HFFc6 (cell line): Measurements from ENCODE around the gene AKAP6. TPM values are rescaled to one million over a fixed set of nuclear protein-coding genes. Genes with fewer than 3 reads are reported as not detected.

Experiments used
- DNase-seq: peaks from one replicate; pipeline ENCODE4 v3.0.0-alpha.2; 2018
- H3K27ac Mint-ChIP-seq: 2 replicates; pipeline ENCODE4 v1.8.0; 2020; ENCODE audit warnings: mild to moderate bottlenecking, mixed read lengths
- H3K27me3 Mint-ChIP-seq: 2 replicates; pipeline ENCODE4 v1.8.0; 2021; ENCODE audit warnings: mild to moderate bottlenecking, moderate library complexity, mixed read lengths; ENCODE audit not compliant: insufficient read depth
- H3K36me3 Mint-ChIP-seq: 2 replicates; pipeline ENCODE4 v1.8.0; 2021; ENCODE audit warnings: low read depth, mixed read lengths
- H3K4me1 Mint-ChIP-seq: 2 replicates; pipeline ENCODE4 v1.8.0; 2020; ENCODE audit warnings: low read depth, mixed read lengths
- H3K4me3 Mint-ChIP-seq: 2 replicates; pipeline ENCODE4 v1.8.0; 2020; ENCODE audit warnings: mild to moderate bottlenecking, moderate library complexity, mixed read lengths
- H3K9me3 Mint-ChIP-seq: 2 replicates; pipeline ENCODE4 v1.8.0; 2020; ENCODE audit warnings: mild to moderate bottlenecking, mixed read lengths
- total RNA-seq, 6 experiments: library from RNA; stranded (reverse); fragmentation: NEBNext Ultra II Directional; extraction: Animal tissue kit (Norgen Biotek cat#: 25700); gene quantifications; 2 replicates in 1 of 6; 3 replicates in 5 of 6; pipeline ENCODE4 v1.2.3, GENCODE V29; 2021
- TF ChIP-seq, protein P1 (sequence below): fragments of 200-600 bp; sonication (generic); IDR thresholded peaks from 2 replicates; pipeline ENCODE4 v1.5.0; 2021; ENCODE audit warnings: antibody characterized with exemption, mild to moderate bottlenecking

AKAP6 gene
- total RNA-seq, 6 experiments from 2014 or later, result 6.1 to 9.8 (median 6.5) TPM

DNA sequence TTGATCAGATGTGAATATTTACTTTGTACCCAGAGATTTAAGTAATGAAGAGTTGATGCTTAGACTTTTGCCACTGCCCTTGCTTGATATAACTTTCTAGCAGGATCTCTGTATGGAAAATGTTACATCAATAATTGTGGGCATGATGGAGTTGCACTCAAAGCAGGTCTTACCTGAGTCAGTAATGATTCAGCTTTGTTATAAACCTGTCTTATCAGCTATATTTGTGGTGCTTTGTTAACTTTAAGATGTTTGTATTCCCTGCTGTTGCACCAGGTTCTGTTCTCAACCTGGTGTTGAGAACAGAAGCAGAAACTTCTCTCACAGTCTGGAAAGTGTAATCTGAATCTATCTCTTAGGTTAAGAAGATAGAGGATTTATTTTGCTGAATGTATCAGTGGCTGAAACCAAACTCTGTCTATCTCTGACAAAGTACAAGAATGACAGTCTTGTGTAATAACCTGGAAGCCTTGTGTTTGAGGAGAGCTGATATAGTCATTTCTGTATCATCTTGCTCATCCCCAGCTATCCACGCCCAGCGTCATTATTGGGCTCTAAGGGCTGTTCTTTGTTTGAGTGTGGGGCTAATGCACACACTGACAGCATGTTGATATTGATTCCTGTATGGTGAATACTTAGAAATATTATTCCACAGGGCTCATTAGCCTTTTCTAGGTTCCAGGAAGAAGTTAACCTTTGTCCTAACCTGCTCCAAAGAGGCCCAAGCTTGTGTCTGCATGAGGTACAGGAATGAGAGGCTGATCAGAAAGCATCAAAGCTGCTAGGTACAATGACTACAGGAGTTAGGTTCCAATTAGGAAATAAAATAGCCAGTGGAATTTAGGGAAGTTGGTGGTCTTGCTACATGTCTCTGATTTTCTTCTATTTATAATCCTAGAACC is 3.6 kb downstream of the AKAP6 start:
- Mint-ChIP-seq H3K36me3 (no peaks in the 10 kb centered on the region), H3K27ac (no peak overlapping the region), H3K27me3 (no peaks in the 10 kb centered on the region), H3K4me1 (no peaks in the 10 kb centered on the region), H3K4me3 (no peak overlapping the region), H3K9me3 (no peaks in the 10 kb centered on the region)
- TF ChIP-seq, protein P1, sequence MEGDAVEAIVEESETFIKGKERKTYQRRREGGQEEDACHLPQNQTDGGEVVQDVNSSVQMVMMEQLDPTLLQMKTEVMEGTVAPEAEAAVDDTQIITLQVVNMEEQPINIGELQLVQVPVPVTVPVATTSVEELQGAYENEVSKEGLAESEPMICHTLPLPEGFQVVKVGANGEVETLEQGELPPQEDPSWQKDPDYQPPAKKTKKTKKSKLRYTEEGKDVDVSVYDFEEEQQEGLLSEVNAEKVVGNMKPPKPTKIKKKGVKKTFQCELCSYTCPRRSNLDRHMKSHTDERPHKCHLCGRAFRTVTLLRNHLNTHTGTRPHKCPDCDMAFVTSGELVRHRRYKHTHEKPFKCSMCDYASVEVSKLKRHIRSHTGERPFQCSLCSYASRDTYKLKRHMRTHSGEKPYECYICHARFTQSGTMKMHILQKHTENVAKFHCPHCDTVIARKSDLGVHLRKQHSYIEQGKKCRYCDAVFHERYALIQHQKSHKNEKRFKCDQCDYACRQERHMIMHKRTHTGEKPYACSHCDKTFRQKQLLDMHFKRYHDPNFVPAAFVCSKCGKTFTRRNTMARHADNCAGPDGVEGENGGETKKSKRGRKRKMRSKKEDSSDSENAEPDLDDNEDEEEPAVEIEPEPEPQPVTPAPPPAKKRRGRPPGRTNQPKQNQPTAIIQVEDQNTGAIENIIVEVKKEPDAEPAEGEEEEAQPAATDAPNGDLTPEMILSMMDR, result no peak
- DNase-seq, result no peak

DNA sequence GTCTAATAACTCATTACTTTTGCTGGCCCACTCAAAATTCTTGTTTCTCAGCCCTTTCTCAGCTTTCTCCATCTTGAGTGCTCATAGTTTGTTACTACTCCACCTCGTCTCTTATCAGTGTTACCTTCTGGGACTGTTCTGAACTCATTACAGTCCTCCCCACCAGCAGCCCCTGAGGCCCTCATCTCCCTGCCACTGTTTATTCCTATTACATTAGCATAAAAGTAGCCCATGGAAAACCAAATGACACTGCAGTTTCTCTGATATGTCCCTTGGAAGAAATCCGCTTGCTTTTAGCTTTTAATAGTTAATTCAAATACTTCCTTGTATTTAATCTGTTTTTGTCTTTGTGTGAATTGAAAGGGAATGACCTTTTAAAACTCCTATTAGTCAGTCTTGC is 7.6 kb downstream of the AKAP6 start:
- DNase-seq, result no peak
- TF ChIP-seq, protein P1, result no peak
- no peak overlapping the region for H3K4me3 Mint-ChIP-seq
- H3K27me3 Mint-ChIP-seq, result no peaks in the 10 kb centered on the region
- H3K9me3 Mint-ChIP-seq, result no peaks in the 10 kb centered on the region
- H3K4me1 Mint-ChIP-seq, result no peaks in the 10 kb centered on the region; the same call in 1 of the 2 replicates
- no peak overlapping the region for H3K27ac Mint-ChIP-seq
- H3K36me3 Mint-ChIP-seq, result no peaks in the 10 kb centered on the region

DNA sequence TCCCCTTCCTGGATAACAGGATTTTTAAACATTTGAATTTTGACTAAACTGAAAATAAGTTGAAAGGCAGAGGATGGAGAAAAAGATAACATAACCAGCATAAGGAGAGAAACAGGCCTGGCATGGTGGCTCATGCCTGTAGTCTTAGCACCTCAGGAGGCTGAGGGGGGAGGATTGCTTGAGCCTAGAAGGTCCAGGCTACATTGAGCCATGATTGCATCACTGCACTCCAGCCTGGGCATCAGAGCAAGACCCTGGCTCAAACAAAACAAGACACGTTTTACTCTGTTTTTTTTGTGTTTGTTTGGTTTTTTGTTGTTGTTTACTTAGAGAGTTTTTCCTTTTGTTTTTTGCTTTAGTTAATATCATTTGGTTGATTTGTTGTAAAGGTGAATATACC is 8.7 kb downstream of the AKAP6 start:
- no peak for DNase-seq
- H3K4me3 Mint-ChIP-seq, result no peak overlapping the region
- peaks cover 11% of the 10 kb centered on the region for H3K4me1 Mint-ChIP-seq
- H3K9me3 Mint-ChIP-seq, result no peaks in the 10 kb centered on the region
- TF ChIP-seq, protein P1, result no peak
- H3K27me3 Mint-ChIP-seq, result no peaks in the 10 kb centered on the region
- H3K27ac Mint-ChIP-seq, result no peak overlapping the region
- no peaks in the 10 kb centered on the region for H3K36me3 Mint-ChIP-seq

DNA sequence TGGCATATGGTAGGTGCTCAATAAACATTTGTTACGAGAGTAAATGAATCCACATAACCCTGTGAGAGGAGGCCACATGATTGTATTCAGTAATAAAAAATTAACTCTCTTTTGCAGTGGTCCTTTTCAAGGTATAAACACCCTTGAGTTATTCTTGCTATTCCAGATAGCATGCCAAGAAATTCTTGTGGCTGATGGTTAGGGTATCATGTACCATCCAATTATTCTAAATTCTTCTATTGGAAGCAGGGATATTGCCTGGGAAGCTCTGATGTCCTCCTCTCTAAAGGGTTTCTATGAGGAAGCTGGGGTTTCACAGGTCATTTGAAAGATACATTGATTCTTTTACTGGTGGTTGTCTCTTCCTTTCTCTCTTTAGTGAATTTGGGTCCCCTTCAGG is 10.1 kb downstream of the AKAP6 start:
- Mint-ChIP-seq H3K4me1 (peaks cover 19% of the 10 kb centered on the region), H3K4me3 (no peak overlapping the region), H3K27me3 (no peaks in the 10 kb centered on the region), H3K27ac (no peak overlapping the region), H3K36me3 (peaks cover 5% of the 10 kb centered on the region; the same call in 1 of the 2 replicates), H3K9me3 (no peaks in the 10 kb centered on the region)
- TF ChIP-seq, protein P1, result no peak
- DNase-seq, result no peak

DNA sequence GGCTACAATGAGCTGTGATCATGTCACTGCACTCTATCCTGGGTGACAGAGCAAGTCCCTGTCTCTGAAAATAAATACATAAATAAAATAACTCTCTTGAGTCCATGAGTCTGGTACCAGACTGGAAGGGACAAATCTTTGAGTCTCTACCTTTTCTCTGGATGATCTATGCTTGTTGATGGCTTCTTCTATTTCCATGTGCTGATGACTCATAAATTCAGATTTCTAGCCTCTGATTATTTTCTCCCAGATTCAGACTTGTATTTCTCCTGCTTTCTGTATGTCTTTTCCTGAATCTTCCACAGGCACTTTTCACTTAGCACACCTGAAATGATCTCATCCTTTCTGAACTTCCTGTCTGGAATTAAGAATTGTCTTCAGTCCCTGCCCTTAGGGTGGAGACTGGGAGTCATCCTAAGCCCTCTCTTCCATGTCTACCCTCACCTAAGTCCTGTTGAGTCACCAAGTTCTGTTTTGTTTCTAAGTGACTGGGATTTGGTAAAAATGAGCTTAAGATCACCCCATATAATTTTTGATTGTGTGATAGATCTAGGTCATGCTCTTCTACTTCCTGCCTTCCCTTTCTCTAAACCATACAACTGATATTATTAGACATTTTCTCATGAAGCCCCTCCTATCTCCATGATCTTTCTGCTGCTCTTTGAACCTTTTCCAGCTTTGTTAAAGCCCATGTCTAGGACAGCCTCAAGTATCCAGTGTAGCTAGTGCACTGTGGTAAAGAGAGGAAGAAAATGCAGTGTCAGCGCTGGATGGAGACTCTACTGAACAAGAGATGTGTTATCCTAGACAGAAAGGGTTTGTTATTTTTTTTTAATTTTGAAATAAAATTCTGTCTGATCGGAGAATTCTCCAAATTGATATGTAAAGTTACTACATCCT is 13.1 kb downstream of the AKAP6 start:
- H3K27ac Mint-ChIP-seq, result no peak overlapping the region
- H3K9me3 Mint-ChIP-seq, result no peaks in the 10 kb centered on the region
- peaks cover 6% of the 10 kb centered on the region; the same call in 1 of the 2 replicates for H3K36me3 Mint-ChIP-seq
- no peak for DNase-seq
- H3K4me1 Mint-ChIP-seq, result peaks cover 28% of the 10 kb centered on the region
- TF ChIP-seq, protein P1, result no peak
- H3K4me3 Mint-ChIP-seq, result no peak overlapping the region
- H3K27me3 Mint-ChIP-seq, result no peaks in the 10 kb centered on the region
